ENCODE results near the gene MAPKAP1.

Gene MAPKAP1

GRCh38 chr9:125529107-125529506, 177.9 kb downstream of the MAPKAP1 start:
- TF ChIP-seq TAF1 (IDR thresholded peaks at IDR 0.05; ENCODE audit: borderline replicate concordance, insufficient read depth, low read length) = no peak
- TF ChIP-seq POLR2AphosphoS5 (IDR thresholded peaks at IDR 0.05; ENCODE audit: low read depth, low read length) = no peak
- TF ChIP-seq FOXP2 (optimal IDR thresholded peaks at IDR 0.05; ENCODE audit: borderline replicate concordance, extremely low read depth, extremely low read length, insufficient read depth) = no peak
- TF ChIP-seq REST (IDR thresholded peaks at IDR 0.05; ENCODE audit: insufficient read depth in 1 of 2, low read depth in 2 of 2, low read length in 2 of 2) = no peak
- no peak for TF ChIP-seq SIN3A (IDR thresholded peaks at IDR 0.05; ENCODE audit: borderline replicate concordance, insufficient read depth, low read length)

GRCh38 chr9:125527471-125528002, 179.5 kb downstream of the MAPKAP1 start:
- TF ChIP-seq FOXP2 (optimal IDR thresholded peaks at IDR 0.05; ENCODE audit: borderline replicate concordance, extremely low read depth, extremely low read length, insufficient read depth) (no peak), SIN3A (IDR thresholded peaks at IDR 0.05; ENCODE audit: borderline replicate concordance, insufficient read depth, low read length) (no peak)

- TF ChIP-seq REST (IDR thresholded peaks at IDR 0.05; ENCODE audit: insufficient read depth in 1 of 2, low read depth in 2 of 2, low read length in 2 of 2) (no peak), POLR2AphosphoS5 (IDR thresholded peaks at IDR 0.05; ENCODE audit: low read depth, low read length) (no peak), FOXP2 (optimal IDR thresholded peaks at IDR 0.05; ENCODE audit: borderline replicate concordance, extremely low read depth, extremely low read length, insufficient read depth) (no peak), SIN3A (IDR thresholded peaks at IDR 0.05; ENCODE audit: borderline replicate concordance, insufficient read depth, low read length) (no peak), TAF1 (IDR thresholded peaks at IDR 0.05; ENCODE audit: borderline replicate concordance, insufficient read depth, low read length) (no peak)
Observed at GRCh38 chr9:125525921-125526631, 180.9 kb downstream of the MAPKAP1 start.

GRCh38 chr9:125524583-125525355, 182.2 kb downstream of the MAPKAP1 start:
- TF ChIP-seq SIN3A (IDR thresholded peaks at IDR 0.05; ENCODE audit: borderline replicate concordance, insufficient read depth, low read length) (no peak), POLR2AphosphoS5 (IDR thresholded peaks at IDR 0.05; ENCODE audit: low read depth, low read length) (no peak), TAF1 (IDR thresholded peaks at IDR 0.05; ENCODE audit: borderline replicate concordance, insufficient read depth, low read length) (no peak), FOXP2 (optimal IDR thresholded peaks at IDR 0.05; ENCODE audit: borderline replicate concordance, extremely low read depth, extremely low read length, insufficient read depth) (no peak), REST (IDR thresholded peaks at IDR 0.05; ENCODE audit: insufficient read depth in 1 of 2, low read depth in 2 of 2, low read length in 2 of 2) (no peak)

GRCh38 chr9:125523681-125524080, 183.3 kb downstream of the MAPKAP1 start:
- TF ChIP-seq POLR2AphosphoS5 (IDR thresholded peaks at IDR 0.05; ENCODE audit: low read depth, low read length) (no peak), FOXP2 (optimal IDR thresholded peaks at IDR 0.05; ENCODE audit: borderline replicate concordance, extremely low read depth, extremely low read length, insufficient read depth) (no peak), SIN3A (IDR thresholded peaks at IDR 0.05; ENCODE audit: borderline replicate concordance, insufficient read depth, low read length) (no peak), TAF1 (IDR thresholded peaks at IDR 0.05; ENCODE audit: borderline replicate concordance, insufficient read depth, low read length) (no peak), REST (IDR thresholded peaks at IDR 0.05; ENCODE audit: insufficient read depth in 1 of 2, low read depth in 2 of 2, low read length in 2 of 2) (no peak)
